Measurements from ENCODE around the gene NSUN4. TPM values are rescaled to one million over a fixed set of nuclear protein-coding genes. Genes with fewer than 3 reads are reported as not detected.
"Not testable (repeated sequence)": the region's sequence is repeated elsewhere in the genome, so short reads cannot be mapped to it uniquely, and the experiment has no call there.

NSUN4 gene
- total RNA-seq, 1 donor from 2014 or later: 39.6 TPM

DNA sequence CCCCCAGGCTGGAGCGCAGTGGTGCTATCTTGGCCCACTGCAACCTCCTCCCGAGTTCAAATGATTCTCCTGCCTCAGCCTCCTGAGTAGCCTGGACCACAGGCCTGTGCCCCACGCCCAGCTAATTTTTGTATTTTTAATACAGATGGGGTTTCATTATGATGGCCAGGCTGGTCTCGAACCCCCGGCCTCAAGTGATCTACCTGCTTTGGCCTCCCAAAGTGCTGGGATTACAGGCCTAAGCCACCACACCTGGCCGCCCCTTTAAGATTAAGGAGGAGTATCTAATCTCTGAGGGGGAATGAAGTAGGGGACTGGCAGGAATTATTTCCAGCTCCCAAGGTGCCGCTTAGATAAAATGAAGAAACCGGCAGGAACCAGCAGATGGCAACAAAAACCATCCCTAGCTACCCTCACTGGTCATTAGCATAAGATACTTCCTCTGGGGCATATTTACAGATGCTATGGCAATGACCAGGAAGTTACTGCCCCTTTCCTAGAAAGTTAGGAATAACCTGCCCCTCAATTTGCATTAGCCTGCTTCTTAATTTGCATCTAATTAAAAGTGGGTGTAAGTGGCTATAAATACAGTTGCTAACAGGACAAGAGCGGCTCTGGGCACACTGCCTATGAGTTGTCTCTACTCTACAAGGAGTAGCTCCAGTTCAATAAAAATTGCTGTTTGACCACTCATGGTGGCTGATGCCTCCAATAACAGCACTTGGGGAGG is 7.1 kb upstream of the NSUN4 start:
- H3K27ac Mint-ChIP-seq: no peak overlapping the region
- no peak overlapping the region for H3K4me3 Mint-ChIP-seq
- intact Hi-C loops (cut with micrococcal nuclease): loop anchor here (2.0 kb wide), 1 partner anchor 15 kb away; no protein-coding TSS in a partner anchor
- DNase-seq (ENCODE audit: low spot score): no peak
- no peaks in the 10 kb centered on the region for H3K27me3 Mint-ChIP-seq (ENCODE audit: insufficient read depth)
- no peaks in the 10 kb centered on the region for H3K9me3 Mint-ChIP-seq
- no peaks in the 10 kb centered on the region for H3K4me1 Mint-ChIP-seq (ENCODE audit: low read depth)
- no peaks in the 10 kb centered on the region for H3K36me3 Mint-ChIP-seq (ENCODE audit: low read depth)

DNA sequence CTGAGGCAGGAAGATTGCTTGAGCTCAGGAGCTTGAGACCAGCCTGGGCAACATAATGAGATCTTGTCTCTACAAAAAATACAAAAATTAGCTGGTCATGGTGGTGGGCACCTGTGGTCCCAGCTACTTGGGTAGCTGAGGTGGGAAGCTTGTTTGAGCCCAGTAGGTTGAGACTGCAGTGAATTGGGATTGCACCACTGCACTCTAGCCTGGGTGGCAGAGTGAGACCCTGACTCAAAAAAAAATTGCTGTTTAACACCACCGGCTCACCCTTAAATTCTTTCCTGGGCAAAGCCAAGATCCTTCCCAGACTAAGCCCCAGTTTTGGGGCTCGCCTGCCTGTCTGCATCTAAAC is 6.6 kb upstream of the NSUN4 start:
- H3K9me3 Mint-ChIP-seq: no peaks in the 10 kb centered on the region

DNA sequence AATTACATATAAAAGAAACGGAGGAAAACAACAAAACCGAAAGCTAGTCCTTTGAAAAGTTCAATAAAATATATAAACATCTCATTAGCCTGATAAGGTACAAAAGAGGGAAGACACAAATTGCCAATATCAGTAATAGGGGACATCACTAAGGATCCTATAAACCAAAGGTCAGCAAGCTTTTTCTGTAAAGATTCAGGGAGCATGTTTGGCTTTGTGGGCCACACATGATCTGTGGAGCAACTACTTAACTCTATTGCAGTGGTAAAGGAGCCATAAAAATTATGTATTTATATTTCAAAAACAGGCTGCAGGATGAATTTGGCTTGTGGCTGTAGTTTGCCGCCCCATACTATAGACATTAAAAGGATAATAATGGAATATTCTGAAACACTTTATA is 5.5 kb upstream of the NSUN4 start:
- intact Hi-C loops (cut with micrococcal nuclease): no loop called here
- H3K27me3 Mint-ChIP-seq (ENCODE audit: insufficient read depth): no peaks in the 10 kb centered on the region
- H3K9me3 Mint-ChIP-seq: no peaks in the 10 kb centered on the region
- no peak overlapping the region for H3K27ac Mint-ChIP-seq
- no peaks in the 10 kb centered on the region for H3K36me3 Mint-ChIP-seq (ENCODE audit: low read depth)
- H3K4me1 Mint-ChIP-seq (ENCODE audit: low read depth): peaks cover 5% of the 10 kb centered on the region
- no peak overlapping the region for H3K4me3 Mint-ChIP-seq
- no peak for DNase-seq (ENCODE audit: low spot score)

More for the DNA sequence above, 6.6 kb upstream of the NSUN4 start:
- Mint-ChIP-seq H3K27ac (no peak overlapping the region), H3K4me1 (ENCODE audit: low read depth) (no peaks in the 10 kb centered on the region), H3K4me3 (no peak overlapping the region), H3K27me3 (ENCODE audit: insufficient read depth) (no peaks in the 10 kb centered on the region), H3K36me3 (ENCODE audit: low read depth) (no peaks in the 10 kb centered on the region)
- DNase-seq (ENCODE audit: low spot score): no peak
- intact Hi-C loops (cut with micrococcal nuclease): no loop called here

DNA sequence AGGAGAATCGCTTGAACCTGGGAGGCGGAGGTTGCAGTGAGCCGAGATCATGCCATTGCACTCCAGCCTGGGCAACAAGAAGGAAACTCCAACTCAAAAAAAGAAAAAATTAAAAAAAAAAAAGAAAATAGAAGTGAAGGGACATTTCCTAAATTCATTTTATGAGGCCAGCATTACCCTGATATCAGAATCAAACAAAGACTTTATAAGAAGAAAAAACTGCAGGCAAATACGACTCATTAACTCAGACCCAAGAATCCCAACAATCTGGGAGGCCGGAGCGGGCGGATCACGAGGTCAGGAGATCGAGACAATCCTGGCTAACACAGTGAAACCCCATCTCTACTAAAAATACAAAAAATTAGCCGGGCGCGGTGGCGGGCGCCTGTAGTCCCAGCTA is 3.2 kb upstream of the NSUN4 start:
- H3K27ac Mint-ChIP-seq; intact Hi-C loops (cut with micrococcal nuclease); H3K36me3 Mint-ChIP-seq (ENCODE audit: low read depth): not testable (repeated sequence)

DNA sequence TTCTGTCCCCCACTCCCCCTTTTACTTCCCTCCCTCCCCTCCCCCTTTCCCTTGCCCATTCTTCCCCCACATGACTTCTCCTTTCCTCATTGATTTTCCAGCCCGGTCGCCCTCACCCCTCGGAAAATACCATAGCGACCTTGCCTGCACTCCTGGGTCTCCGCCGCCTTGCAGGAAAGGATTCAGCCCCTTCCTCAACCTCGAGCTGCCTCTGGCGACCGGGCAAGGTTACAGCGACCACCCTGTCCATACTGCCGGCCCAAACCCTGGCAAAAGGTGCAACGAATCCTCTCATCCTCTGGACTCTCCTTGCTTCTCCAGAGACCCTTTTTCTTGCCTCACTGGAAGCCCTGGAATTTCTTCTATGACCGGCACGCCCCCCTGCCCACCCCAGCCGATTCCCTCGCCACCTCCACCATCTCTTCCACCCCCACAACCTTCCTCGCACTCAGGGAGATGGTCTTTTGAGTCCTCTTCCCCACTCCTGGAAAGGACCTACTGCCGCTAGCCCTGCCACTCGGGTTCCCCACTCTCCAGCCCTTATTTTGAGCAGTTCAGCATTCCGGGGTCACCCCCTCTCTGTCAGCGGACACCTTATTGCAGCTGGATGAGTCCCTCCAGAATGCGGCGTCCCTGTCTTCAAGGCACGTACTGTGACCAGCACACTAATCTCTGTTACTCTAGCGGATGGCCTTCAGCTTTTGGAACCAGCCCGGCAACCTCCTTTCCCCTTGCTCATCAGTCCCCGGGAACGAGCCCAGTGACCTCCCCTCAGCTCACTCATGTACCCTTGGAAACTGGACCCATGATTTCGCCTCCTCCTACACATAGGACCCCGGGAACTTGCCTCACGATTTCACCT is 846 bp downstream of the NSUN4 start:
- peaks cover 33% of the 10 kb centered on the region for H3K36me3 Mint-ChIP-seq (ENCODE audit: low read depth)
- H3K27me3 Mint-ChIP-seq (ENCODE audit: insufficient read depth): no peaks in the 10 kb centered on the region
- H3K4me3 Mint-ChIP-seq: peak overlapping the region; percentile 100
- peak overlapping the region; percentile 100 for H3K27ac Mint-ChIP-seq
- H3K4me1 Mint-ChIP-seq (ENCODE audit: low read depth): peaks cover 39% of the 10 kb centered on the region
- intact Hi-C loops (cut with micrococcal nuclease): loop anchor here (2.0 to 5.0 kb wide), 2 partner anchors 209 to 655 kb away; partner anchors contain the start of genes GPBP1L1 and PIK3R3
- DNase-seq (ENCODE audit: low spot score): no peak
- no peaks in the 10 kb centered on the region for H3K9me3 Mint-ChIP-seq

More for the DNA sequence above, 3.2 kb upstream of the NSUN4 start:
- not testable (repeated sequence) for DNase-seq (ENCODE audit: low spot score); H3K4me3 Mint-ChIP-seq; H3K27me3 Mint-ChIP-seq (ENCODE audit: insufficient read depth); H3K9me3 Mint-ChIP-seq
- peaks cover 27% of the 10 kb centered on the region for H3K4me1 Mint-ChIP-seq (ENCODE audit: low read depth)

DNA sequence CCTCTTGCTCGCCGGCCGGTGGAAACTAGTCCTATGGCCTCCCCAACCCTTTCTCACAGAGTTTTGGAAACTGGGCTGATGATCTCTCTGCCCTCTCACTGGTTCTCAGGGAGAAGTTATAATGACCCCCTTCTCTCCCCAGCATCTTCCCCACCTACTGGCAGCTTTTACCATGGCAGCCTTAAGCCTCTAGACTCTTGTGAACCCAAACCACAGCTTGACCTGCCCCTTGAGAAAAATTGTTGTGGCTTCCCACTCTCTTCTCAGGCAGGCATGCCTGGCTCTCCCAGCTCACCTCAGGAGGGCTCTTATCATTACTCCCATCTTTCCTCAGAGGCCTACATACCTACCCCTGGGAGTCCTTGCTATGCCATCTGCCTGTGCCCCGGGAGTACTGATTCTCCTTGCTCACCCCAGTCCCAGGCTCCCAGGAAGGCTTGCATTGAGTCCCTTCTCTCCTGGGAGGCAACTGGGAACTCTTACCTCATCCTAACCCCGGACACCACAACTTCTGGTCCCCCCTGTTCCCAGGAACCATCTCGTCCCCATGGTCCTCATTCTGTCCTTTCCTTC is 1.6 kb downstream of the NSUN4 start:
- H3K36me3 Mint-ChIP-seq (ENCODE audit: low read depth): peaks cover 38% of the 10 kb centered on the region
- H3K9me3 Mint-ChIP-seq: no peaks in the 10 kb centered on the region
- H3K27ac Mint-ChIP-seq: peak overlapping the region; percentile 100
- no peaks in the 10 kb centered on the region for H3K27me3 Mint-ChIP-seq (ENCODE audit: insufficient read depth)
- no peak for DNase-seq (ENCODE audit: low spot score)
- intact Hi-C loops (cut with micrococcal nuclease): loop anchor here (5.0 kb wide), 1 partner anchor 210 kb away; the partner anchor contains the start of gene PIK3R3
- H3K4me1 Mint-ChIP-seq (ENCODE audit: low read depth): peaks cover 39% of the 10 kb centered on the region
- H3K4me3 Mint-ChIP-seq: peak overlapping the region; percentile 100

DNA sequence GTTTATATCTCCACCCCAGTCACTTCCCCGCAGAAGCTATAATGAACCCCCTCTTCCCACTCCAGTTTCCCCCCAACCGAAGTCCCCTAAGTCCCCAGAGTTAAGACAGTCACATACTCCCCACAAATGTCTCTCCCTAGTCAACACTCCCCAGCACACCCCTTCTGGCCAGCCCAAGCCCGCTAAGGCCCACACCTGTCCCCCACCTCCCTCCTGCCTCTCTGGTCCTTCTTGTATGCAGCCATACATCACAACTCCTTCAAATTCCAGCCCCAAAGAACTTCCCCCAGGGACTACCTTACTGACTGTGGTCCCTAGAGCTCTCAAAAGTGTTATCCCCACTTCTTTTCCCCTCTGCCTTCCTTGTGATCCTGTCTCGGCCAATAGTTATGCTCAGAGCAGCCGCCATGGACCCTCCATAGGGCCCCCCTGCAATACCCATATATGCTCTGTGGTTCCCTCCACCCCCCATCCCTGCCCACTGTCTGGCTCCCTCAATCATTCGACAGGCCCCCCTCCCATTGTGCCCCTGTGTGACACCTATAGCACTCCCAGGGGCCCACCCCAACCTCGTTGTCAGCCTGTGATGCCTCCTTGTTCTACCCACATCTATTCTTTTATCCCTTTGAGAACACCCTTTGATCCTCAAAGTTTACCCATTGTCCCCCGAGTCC is 2.2 kb downstream of the NSUN4 start:
- peak overlapping the region; percentile 100 for H3K27ac Mint-ChIP-seq
- peaks cover 43% of the 10 kb centered on the region for H3K36me3 Mint-ChIP-seq (ENCODE audit: low read depth)
- no peak for DNase-seq (ENCODE audit: low spot score)
- intact Hi-C loops (cut with micrococcal nuclease): loop anchor here (5.0 kb wide), 1 partner anchor 211 kb away; the partner anchor contains the start of gene PIK3R3
- H3K4me3 Mint-ChIP-seq: peak overlapping the region; percentile 100
- peaks cover 44% of the 10 kb centered on the region for H3K4me1 Mint-ChIP-seq (ENCODE audit: low read depth)
- H3K27me3 Mint-ChIP-seq (ENCODE audit: insufficient read depth): no peaks in the 10 kb centered on the region
- H3K9me3 Mint-ChIP-seq: no peaks in the 10 kb centered on the region

DNA sequence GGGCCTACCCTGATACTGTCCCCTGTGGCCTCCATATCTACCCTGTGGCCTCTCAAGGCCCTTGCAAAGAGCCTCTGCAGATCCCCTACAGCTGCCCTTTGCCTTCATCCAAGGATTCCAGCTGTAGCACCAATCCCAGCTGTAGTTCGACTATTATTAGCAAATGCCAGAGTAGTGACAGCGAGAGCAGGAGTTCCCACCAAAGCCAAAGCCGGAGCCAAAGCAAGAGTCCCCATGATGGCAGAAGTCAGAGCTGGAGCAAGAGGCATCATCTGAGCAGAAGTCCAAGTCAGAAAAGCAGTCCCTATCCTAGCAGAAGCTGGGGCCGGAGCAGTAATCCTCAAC is 2.7 kb downstream of the NSUN4 start:
- Mint-ChIP-seq H3K36me3 (ENCODE audit: low read depth) (peaks cover 48% of the 10 kb centered on the region), H3K4me3 (peak overlapping the region; percentile 28), H3K27me3 (ENCODE audit: insufficient read depth) (no peaks in the 10 kb centered on the region), H3K4me1 (ENCODE audit: low read depth) (peaks cover 49% of the 10 kb centered on the region), H3K9me3 (no peaks in the 10 kb centered on the region), H3K27ac (peak overlapping the region; percentile 53)
- DNase-seq (ENCODE audit: low spot score): no peak
- intact Hi-C loops (cut with micrococcal nuclease): loop anchor here (5.0 kb wide), 1 partner anchor 211 kb away; the partner anchor contains the start of gene PIK3R3

DNA sequence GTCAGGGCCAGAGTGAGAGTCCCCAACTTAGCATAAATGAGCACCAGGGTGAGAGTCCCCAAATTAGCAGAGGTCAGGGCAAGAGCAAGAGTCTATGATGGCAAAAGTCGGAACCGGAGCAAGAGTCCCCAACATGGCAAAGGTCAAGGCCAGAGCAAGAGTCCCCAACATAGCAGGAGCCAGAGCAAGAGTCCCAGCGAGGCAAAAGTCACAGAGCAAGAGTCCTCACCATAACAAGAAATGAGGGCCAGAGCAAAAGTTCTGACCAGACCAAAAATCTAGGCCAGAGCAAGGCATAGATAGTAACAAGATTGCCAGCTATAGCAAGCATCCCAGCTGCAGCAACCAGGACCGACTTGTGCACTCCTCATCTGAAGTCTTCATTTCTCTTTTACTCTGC is 3.1 kb downstream of the NSUN4 start:
- H3K27ac Mint-ChIP-seq: peak overlapping the region; percentile 53
- DNase-seq (ENCODE audit: low spot score): no peak
- peaks cover 48% of the 10 kb centered on the region for H3K36me3 Mint-ChIP-seq (ENCODE audit: low read depth)
- H3K4me1 Mint-ChIP-seq (ENCODE audit: low read depth): peaks cover 51% of the 10 kb centered on the region
- intact Hi-C loops (cut with micrococcal nuclease): loop anchor here (5.0 kb wide), 1 partner anchor 211 kb away; the partner anchor contains the start of gene PIK3R3
- H3K4me3 Mint-ChIP-seq: no peak overlapping the region
- no peaks in the 10 kb centered on the region for H3K27me3 Mint-ChIP-seq (ENCODE audit: insufficient read depth)
- no peaks in the 10 kb centered on the region for H3K9me3 Mint-ChIP-seq

DNA sequence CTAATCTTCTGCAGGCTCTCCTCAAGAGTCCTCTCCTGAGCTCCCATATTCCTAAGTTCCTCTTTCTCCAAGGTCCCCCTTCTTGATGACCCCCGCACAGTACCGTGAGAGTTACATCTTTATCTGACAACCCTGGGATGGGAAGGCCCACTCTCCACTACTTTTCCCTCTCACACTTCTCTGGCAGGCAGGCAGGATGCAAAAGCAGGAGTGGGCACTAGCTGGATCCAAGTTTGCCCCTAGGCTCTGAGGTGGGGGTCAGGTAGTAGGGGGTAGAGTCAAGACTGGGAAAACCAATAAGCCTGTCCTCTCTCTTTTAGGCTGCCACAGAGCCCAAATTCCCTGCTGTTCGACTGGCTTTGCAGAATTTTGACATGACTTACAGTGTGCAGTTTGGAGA is 3.9 kb downstream of the NSUN4 start:
- intact Hi-C loops (cut with micrococcal nuclease): loop anchor here (5.0 kb wide), 1 partner anchor 212 kb away; the partner anchor contains the start of gene PIK3R3
- Mint-ChIP-seq H3K9me3 (no peaks in the 10 kb centered on the region), H3K4me3 (no peak overlapping the region), H3K27ac (no peak overlapping the region), H3K36me3 (ENCODE audit: low read depth) (peaks cover 50% of the 10 kb centered on the region), H3K27me3 (ENCODE audit: insufficient read depth) (no peaks in the 10 kb centered on the region), H3K4me1 (ENCODE audit: low read depth) (peaks cover 48% of the 10 kb centered on the region)
- DNase-seq (ENCODE audit: low spot score): no peak

DNA sequence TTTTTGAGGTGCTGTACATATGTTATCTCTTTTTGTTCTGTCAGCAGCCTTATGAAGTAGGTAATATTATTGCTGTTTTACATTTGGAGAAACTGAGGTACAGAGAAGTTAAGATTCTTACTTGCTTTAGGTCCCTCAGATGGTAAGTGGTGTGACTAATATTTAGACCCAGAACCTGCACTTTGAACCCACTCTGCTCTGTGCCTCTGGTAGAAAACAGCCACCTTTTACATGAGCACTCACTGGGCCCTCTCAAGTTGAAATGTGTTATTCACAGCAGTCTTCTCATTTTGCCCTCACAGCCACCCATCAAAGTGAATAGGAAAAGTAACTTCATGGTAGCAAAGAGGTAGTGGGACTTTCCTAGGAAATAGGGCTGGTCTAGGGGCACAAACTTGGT is 4.7 kb downstream of the NSUN4 start:
- H3K4me3 Mint-ChIP-seq: no peak overlapping the region
- peaks cover 44% of the 10 kb centered on the region for H3K4me1 Mint-ChIP-seq (ENCODE audit: low read depth)
- no peaks in the 10 kb centered on the region for H3K27me3 Mint-ChIP-seq (ENCODE audit: insufficient read depth)
- no peak overlapping the region for H3K27ac Mint-ChIP-seq
- intact Hi-C loops (cut with micrococcal nuclease): no loop called here
- no peak for DNase-seq (ENCODE audit: low spot score)
- H3K9me3 Mint-ChIP-seq: no peaks in the 10 kb centered on the region
- peaks cover 54% of the 10 kb centered on the region for H3K36me3 Mint-ChIP-seq (ENCODE audit: low read depth)

DNA sequence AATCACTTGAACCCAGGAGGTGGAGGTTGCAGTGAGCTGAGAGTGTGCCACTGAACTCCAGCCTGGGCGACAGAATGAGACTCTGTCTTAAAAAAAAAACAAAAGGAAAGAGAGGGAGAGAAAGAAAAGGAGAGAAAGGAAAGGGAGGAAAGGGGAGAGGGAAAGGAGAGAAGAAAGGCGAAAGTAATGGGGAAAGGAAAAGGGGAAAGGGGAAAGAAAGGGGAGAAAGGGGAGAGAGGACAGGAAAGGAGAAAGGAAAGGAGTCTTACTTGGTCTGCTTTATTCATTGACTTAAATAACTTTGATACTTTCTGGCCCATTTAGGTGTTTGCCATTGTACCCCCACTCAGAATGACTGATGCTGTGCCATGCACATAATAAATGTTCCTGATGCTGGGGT is 11.8 kb downstream of the NSUN4 start:
- Mint-ChIP-seq H3K36me3 (ENCODE audit: low read depth) (peaks cover 42% of the 10 kb centered on the region), H3K27me3 (ENCODE audit: insufficient read depth) (no peaks in the 10 kb centered on the region), H3K27ac (no peak overlapping the region), H3K9me3 (no peaks in the 10 kb centered on the region), H3K4me3 (no peak overlapping the region), H3K4me1 (ENCODE audit: low read depth) (peaks cover 11% of the 10 kb centered on the region)
- DNase-seq (ENCODE audit: low spot score): no peak
- intact Hi-C loops (cut with micrococcal nuclease): no loop called here
